H9 (cell line): ENCODE results near the gene UBE2D1. TPM values are rescaled to one million over a fixed set of nuclear protein-coding genes. Genes with fewer than 3 reads are reported as not detected.

Experiments used
- DNase-seq: peaks from one replicate; pipeline ENCODE4 v3.0.0-alpha.2; 2017
- H2AFZ ChIP-seq: one replicate; pipeline ENCODE4 v1.6.1; 2013; ENCODE audit warnings: mild to moderate bottlenecking, low read length, control low read depth, moderate library complexity
- H2AK5ac ChIP-seq: 2 replicates; pipeline ENCODE4 v1.6.1; 2013; ENCODE audit warnings: low read length, control low read depth, mixed read lengths; ENCODE audit not compliant: insufficient read length
- H2BK120ac ChIP-seq: one replicate; pipeline ENCODE4 v1.6.1; 2013; ENCODE audit warnings: low read depth, mild to moderate bottlenecking, low read length, control low read depth, inconsistent platforms; ENCODE audit not compliant: poor library complexity, severe bottlenecking
- H2BK12ac ChIP-seq: 2 replicates; pipeline ENCODE4 v1.6.1; 2013; ENCODE audit warnings: low read length, control low read depth, mixed read lengths, low read depth; ENCODE audit not compliant: insufficient read length
- H2BK15ac ChIP-seq: 2 replicates; pipeline ENCODE4 v1.6.1; 2013; ENCODE audit warnings: low read depth, low read length, control low read depth
- H2BK20ac ChIP-seq: one replicate; pipeline ENCODE4 v1.6.1; 2013; ENCODE audit warnings: low read depth, mild to moderate bottlenecking, low read length, control low read depth, inconsistent platforms; ENCODE audit not compliant: poor library complexity, severe bottlenecking
- H2BK5ac ChIP-seq: 2 replicates; pipeline ENCODE4 v1.6.1; 2013; ENCODE audit warnings: low read length, control low read depth, mixed read lengths; ENCODE audit not compliant: insufficient read length
- H3K14ac ChIP-seq: 2 replicates; pipeline ENCODE4 v1.6.1; 2013; ENCODE audit warnings: low read length, control low read depth; ENCODE audit not compliant: insufficient read depth
- H3K18ac ChIP-seq: 2 replicates; pipeline ENCODE4 v1.6.1; 2013; ENCODE audit warnings: low read depth, mild to moderate bottlenecking, mixed read lengths, low read length, control low read depth; ENCODE audit not compliant: insufficient read length
- H3K23ac ChIP-seq: 2 replicates; pipeline ENCODE4 v1.6.1; 2013; ENCODE audit warnings: low read length, control low read depth, mixed read lengths, low read depth; ENCODE audit not compliant: insufficient read length
- H3K23me2 ChIP-seq: 2 replicates; pipeline ENCODE4 v1.6.1; 2013; ENCODE audit warnings: low read depth, mild to moderate bottlenecking, mixed read lengths, low read length, control low read depth; ENCODE audit not compliant: insufficient read length, poor library complexity, severe bottlenecking
- H3K27ac ChIP-seq: 2 replicates; pipeline ENCODE4 v1.5.1; 2013; ENCODE audit warnings: low read length, control low read depth, mixed read lengths, low read depth; ENCODE audit not compliant: insufficient read length
- H3K27me3 ChIP-seq: 2 replicates; pipeline ENCODE4 v1.6.1; 2013; ENCODE audit warnings: low read length, control low read depth, inconsistent platforms; ENCODE audit not compliant: insufficient read depth
- H3K4ac ChIP-seq: 2 replicates; pipeline ENCODE4 v1.6.1; 2013; ENCODE audit warnings: low read depth, mild to moderate bottlenecking, control low read depth, inconsistent platforms, low read length, moderate library complexity
- H3K4me1 ChIP-seq: 2 replicates; pipeline ENCODE4 v1.6.1; 2013; ENCODE audit warnings: low read length, control low read depth, inconsistent platforms; ENCODE audit not compliant: insufficient read depth
- H3K4me2 ChIP-seq: 2 replicates; pipeline ENCODE4 v1.6.1; 2013; ENCODE audit warnings: low read length, control low read depth, mixed read lengths; ENCODE audit not compliant: insufficient read length, insufficient read depth
- H3K56ac ChIP-seq: 2 replicates; pipeline ENCODE4 v1.6.1; 2013; ENCODE audit warnings: low read depth, mild to moderate bottlenecking, mixed read lengths, low read length, control low read depth; ENCODE audit not compliant: insufficient read length
- H3K79me1 ChIP-seq: 2 replicates; pipeline ENCODE4 v1.6.1; 2013; ENCODE audit warnings: low read depth, mild to moderate bottlenecking, moderate library complexity, low read length, control low read depth, inconsistent platforms; ENCODE audit not compliant: insufficient read depth, poor library complexity, severe bottlenecking
- H3K79me2 ChIP-seq: 2 replicates; pipeline ENCODE4 v1.6.1; 2013; ENCODE audit warnings: low read length, control low read depth, inconsistent platforms; ENCODE audit not compliant: insufficient read depth
- H3K9ac ChIP-seq: 2 replicates; pipeline ENCODE4 v1.6.1; 2013; ENCODE audit warnings: low read length, control low read depth, mixed read lengths; ENCODE audit not compliant: insufficient read length; ENCODE audit errors: extremely low read depth
- H3K9me3 ChIP-seq: one replicate; pipeline ENCODE4 v1.6.1; 2013; ENCODE audit warnings: low read depth, low read length, inconsistent platforms; ENCODE audit not compliant: control insufficient read depth
- H3T11ph ChIP-seq: one replicate; pipeline ENCODE4 v1.6.1; 2013; ENCODE audit warnings: mild to moderate bottlenecking, low read length, control low read depth, inconsistent platforms
- H4K20me1 ChIP-seq: one replicate; pipeline ENCODE4 v1.6.1; 2013; ENCODE audit not compliant: control insufficient read depth, insufficient read length, insufficient read depth
- H4K5ac ChIP-seq: 2 replicates; pipeline ENCODE4 v1.6.1; 2013; ENCODE audit warnings: low read depth, mild to moderate bottlenecking, mixed read lengths, low read length, control low read depth; ENCODE audit not compliant: insufficient read length
- H4K8ac ChIP-seq: replicated peaks from 2 replicates; pipeline ENCODE4 v1.6.1; 2013; ENCODE audit warnings: low read length, control low read depth, mixed read lengths, low read depth; ENCODE audit not compliant: insufficient read length
- H4K91ac ChIP-seq: 2 replicates; pipeline ENCODE4 v1.6.1; 2013; ENCODE audit warnings: low read depth, mild to moderate bottlenecking, moderate library complexity, mixed read lengths, low read length, control low read depth; ENCODE audit not compliant: insufficient read length
- H3K27ac Mint-ChIP-seq, 3 experiments: 2 replicates in 2 of 3; 3 replicates in 1 of 3; pipeline ENCODE4 v1.8.0; 2020 to 2021; ENCODE audit warnings: mixed read lengths in 3 of 3, mild to moderate bottlenecking in 1 of 3, moderate library complexity in 1 of 3
- H3K27me3 Mint-ChIP-seq: 2 replicates; pipeline ENCODE4 v1.8.0; 2021; ENCODE audit warnings: low read depth, mild to moderate bottlenecking, moderate library complexity, mixed read lengths
- H3K36me3 Mint-ChIP-seq, 3 experiments: 2 replicates in 2 of 3; 3 replicates in 1 of 3; pipeline ENCODE4 v1.8.0; 2020 to 2021; ENCODE audit warnings: low read depth in 3 of 3, mixed read lengths in 3 of 3; ENCODE audit not compliant: insufficient read depth in 1 of 3
- H3K4me1 Mint-ChIP-seq, 2 experiments: 2 replicates each; pipeline ENCODE4 v1.8.0; 2020; ENCODE audit warnings: mixed read lengths in 2 of 2
- H3K4me3 Mint-ChIP-seq, 2 experiments: 2 replicates in 1 of 2; 3 replicates in 1 of 2; pipeline ENCODE4 v1.8.0; 2020 to 2021; ENCODE audit warnings: mild to moderate bottlenecking in 2 of 2, mixed read lengths in 2 of 2, moderate library complexity in 1 of 2
- H3K9me3 Mint-ChIP-seq, 2 experiments: 2 replicates in 1 of 2; 3 replicates in 1 of 2; pipeline ENCODE4 v1.8.0; 2020; ENCODE audit warnings: mild to moderate bottlenecking in 2 of 2, mixed read lengths in 2 of 2, moderate library complexity in 1 of 2
- WGBS: extraction: QIAGEN DNeasy Blood & Tissue Kit; methylation state at CpG from one replicate; pipeline ENCODE4 v1.1.7; 2013; ENCODE audit warnings: missing lambda C conversion rate, low lambda C conversion rate, mixed read lengths; ENCODE audit not compliant: insufficient read length; ENCODE audit errors: extremely low coverage; 5-methylcytosine and 5-hydroxymethylcytosine counted together
- total RNA-seq: library from RNA; stranded (reverse); gene quantifications from 2 replicates; pipeline ENCODE4 v1.2.1, GENCODE V29; 2021
- TF ChIP-seq, protein P1 (sequence below): fragments of 200-600 bp; sonication (generic); conservative IDR thresholded peaks from 3 replicates; pipeline ENCODE4 v1.8.0; 2021; ENCODE audit warnings: antibody characterized with exemption, mild to moderate bottlenecking

Gene UBE2D1
- total RNA-seq, 1 experiment from 2014 or later: 26.8 TPM

DNA sequence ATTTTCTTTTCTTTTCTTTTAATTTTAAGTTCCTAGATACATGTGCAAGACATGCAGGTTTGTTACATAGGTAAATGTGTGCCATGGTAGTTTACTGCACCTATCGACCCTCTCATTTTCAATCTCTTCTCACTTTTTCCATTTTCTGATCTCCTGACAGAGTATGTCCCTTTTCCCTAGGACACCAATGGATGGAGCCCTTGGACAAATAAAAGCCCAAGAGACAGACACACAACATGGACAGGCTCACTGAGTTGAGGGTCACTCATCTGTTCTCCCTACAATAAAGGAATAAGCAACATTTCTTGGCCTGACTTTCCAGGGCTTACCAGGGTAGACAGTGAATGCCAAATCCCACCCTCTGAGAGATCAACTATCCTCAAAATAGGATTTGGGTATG is 15.2 kb upstream of the UBE2D1 start:
- no peak overlapping the region for H4K5ac ChIP-seq
- no peak overlapping the region for H2AFZ ChIP-seq
- H3K18ac ChIP-seq: no peak overlapping the region
- DNase-seq: no peak
- H4K20me1 ChIP-seq: no peaks in the 10 kb centered on the region
- H3K4me1 ChIP-seq: no peaks in the 10 kb centered on the region
- H2BK5ac ChIP-seq: no peak overlapping the region
- no peak overlapping the region for H2BK20ac ChIP-seq
- TF ChIP-seq, protein P1, sequence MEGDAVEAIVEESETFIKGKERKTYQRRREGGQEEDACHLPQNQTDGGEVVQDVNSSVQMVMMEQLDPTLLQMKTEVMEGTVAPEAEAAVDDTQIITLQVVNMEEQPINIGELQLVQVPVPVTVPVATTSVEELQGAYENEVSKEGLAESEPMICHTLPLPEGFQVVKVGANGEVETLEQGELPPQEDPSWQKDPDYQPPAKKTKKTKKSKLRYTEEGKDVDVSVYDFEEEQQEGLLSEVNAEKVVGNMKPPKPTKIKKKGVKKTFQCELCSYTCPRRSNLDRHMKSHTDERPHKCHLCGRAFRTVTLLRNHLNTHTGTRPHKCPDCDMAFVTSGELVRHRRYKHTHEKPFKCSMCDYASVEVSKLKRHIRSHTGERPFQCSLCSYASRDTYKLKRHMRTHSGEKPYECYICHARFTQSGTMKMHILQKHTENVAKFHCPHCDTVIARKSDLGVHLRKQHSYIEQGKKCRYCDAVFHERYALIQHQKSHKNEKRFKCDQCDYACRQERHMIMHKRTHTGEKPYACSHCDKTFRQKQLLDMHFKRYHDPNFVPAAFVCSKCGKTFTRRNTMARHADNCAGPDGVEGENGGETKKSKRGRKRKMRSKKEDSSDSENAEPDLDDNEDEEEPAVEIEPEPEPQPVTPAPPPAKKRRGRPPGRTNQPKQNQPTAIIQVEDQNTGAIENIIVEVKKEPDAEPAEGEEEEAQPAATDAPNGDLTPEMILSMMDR: no peak
- no peak overlapping the region for H2AK5ac ChIP-seq
- no peak overlapping the region for H3K4me2 ChIP-seq
- H4K91ac ChIP-seq: no peak overlapping the region
- no peak overlapping the region for H3K27ac ChIP-seq
- H3K9me3 ChIP-seq: no peaks in the 10 kb centered on the region
- H3K4ac ChIP-seq: no peak overlapping the region
- no peak overlapping the region for H3K56ac ChIP-seq
- Mint-ChIP-seq H3K36me3 (no peaks in the 10 kb centered on the region), H3K27me3 (no peaks in the 10 kb centered on the region), H3K27ac (no peak overlapping the region), H3K9me3 (no peaks in the 10 kb centered on the region), H3K4me1 (no peaks in the 10 kb centered on the region), H3K4me3 (no peak overlapping the region)
- no peak overlapping the region for H3T11ph ChIP-seq
- H3K23me2 ChIP-seq: no peaks in the 10 kb centered on the region
- no peak overlapping the region for H4K8ac ChIP-seq
- H2BK15ac ChIP-seq: no peak overlapping the region
- WGBS: no CpG with 5 or more reads among the region's 1 CpG
- H3K9ac ChIP-seq: no peak overlapping the region
- H3K23ac ChIP-seq: no peak overlapping the region
- no peak overlapping the region for H3K14ac ChIP-seq
- H2BK12ac ChIP-seq: no peak overlapping the region
- no peaks in the 10 kb centered on the region for H3K79me1 ChIP-seq
- H2BK120ac ChIP-seq: no peak overlapping the region
- H3K27me3 ChIP-seq: no peaks in the 10 kb centered on the region
- no peaks in the 10 kb centered on the region for H3K79me2 ChIP-seq
